PC-9 (cell line): ENCODE data around the gene TMEM163. TPM values are rescaled to one million over a fixed set of nuclear protein-coding genes. Genes with fewer than 3 reads are reported as not detected.

Experiments used
- BruUV-seq: library from RNA; stranded (reverse); fragments of 400-500 nt; replicated peaks from 2 replicates; lab custom pipeline; 2021; lab: Mats Ljungman, UMichigan
- CTCF ChIA-PET: fragments of 300-600 bp; sonication (Branson Sonifier 250); formaldehyde crosslinking; loops from one replicate; lab custom pipeline; 2022; ENCODE audit warnings: antibody characterized with exemption; lab: Charles Lee
- POLR2A ChIA-PET: fragments of 300-600 bp; sonication (Branson Sonifier 250); formaldehyde crosslinking; loops from one replicate; lab custom pipeline; 2022; ENCODE audit warnings: antibody characterized with exemption; ENCODE audit not compliant: unreplicated experiment; lab: Charles Lee
- DNase-seq, 2 experiments: peaks; one replicate each; pipeline versions ENCODE4 v3.0.0 to v3.0.0-alpha.2; 2015 to 2022; ENCODE audit warnings: mixed read lengths in 1 of 2
- H2AFZ ChIP-seq: fragments of 200-600 bp; sonication (generic); 2 replicates; pipeline ENCODE4 v1.8.1; 2017; ENCODE audit warnings: antibody characterized with exemption
- H3F3A ChIP-seq: fragments of 200-600 bp; sonication (generic); 2 replicates; pipeline ENCODE4 v1.8.1; 2017; ENCODE audit warnings: antibody characterized with exemption, mild to moderate bottlenecking, low read depth; ENCODE audit not compliant: insufficient read depth
- H3K27ac ChIP-seq: fragments of 200-600 bp; sonication (generic); 2 replicates; pipeline ENCODE4 v1.6.1; 2016; ENCODE audit warnings: mixed run types
- H3K27me3 ChIP-seq: fragments of 200-600 bp; sonication (generic); 2 replicates; pipeline ENCODE4 v1.6.1; 2016; ENCODE audit warnings: low read depth, mixed run types; ENCODE audit not compliant: insufficient read depth
- H3K36me3 ChIP-seq: fragments of 200-600 bp; sonication (generic); 2 replicates; pipeline ENCODE4 v1.6.1; 2016; ENCODE audit warnings: low read depth, mixed run types
- H3K4me1 ChIP-seq: fragments of 200-600 bp; sonication (generic); replicated peaks from 2 replicates; pipeline ENCODE4 v1.6.1; 2016; ENCODE audit warnings: mixed run types; ENCODE audit not compliant: insufficient read depth
- H3K4me2 ChIP-seq: fragments of 200-600 bp; sonication (generic); 2 replicates; pipeline ENCODE4 v1.6.1; 2017; ENCODE audit warnings: mixed run types
- H3K4me3 ChIP-seq: fragments of 200-600 bp; sonication (generic); 2 replicates; pipeline ENCODE4 v1.6.1; 2016; ENCODE audit warnings: mixed run types
- H3K79me2 ChIP-seq: fragments of 200-600 bp; sonication (generic); 2 replicates; pipeline ENCODE4 v1.6.1; 2017; ENCODE audit warnings: low read depth, mixed run types
- H3K9me2 ChIP-seq: fragments of 200-600 bp; sonication (generic); 2 replicates; pipeline ENCODE4 v1.8.1; 2017; ENCODE audit warnings: mild to moderate bottlenecking; ENCODE audit not compliant: insufficient read depth
- H3K9me3 ChIP-seq: fragments of 200-600 bp; sonication (generic); 2 replicates; pipeline ENCODE4 v1.8.1; 2016; ENCODE audit warnings: low read depth; ENCODE audit not compliant: insufficient read depth
- H4K20me1 ChIP-seq: fragments of 200-600 bp; sonication (generic); 2 replicates; pipeline ENCODE4 v1.8.1; 2017; ENCODE audit not compliant: insufficient read depth
- EZH2 ChIP-seq: fragments of 200-600 bp; sonication (generic); IDR thresholded peaks from 2 replicates; pipeline ENCODE4 v1.8.0; 2017; ENCODE audit warnings: antibody characterized with exemption, low read depth
- intact Hi-C: fragments of 100-400 bp; cut with micrococcal nuclease; formaldehyde crosslinking; loops from one replicate; pipeline ENCODE4 v1.10.0; 2022; ENCODE audit not compliant: unreplicated experiment
- total RNA-seq: library from RNA; stranded (reverse); gene quantifications from 2 replicates; pipeline ENCODE4 v1.2.3, GENCODE V29; 2021
- TF ChIP-seq, protein P1 (sequence below): fragments of 200-600 bp; sonication (generic); conservative IDR thresholded peaks from 2 replicates; pipeline ENCODE4 v1.6.1; 2017; ENCODE audit warnings: mixed run types, antibody characterized with exemption, mild to moderate bottlenecking, moderate library complexity

The TMEM163 gene
- total RNA-seq, 1 experiment from 2014 or later, result 1.4 TPM

DNA sequence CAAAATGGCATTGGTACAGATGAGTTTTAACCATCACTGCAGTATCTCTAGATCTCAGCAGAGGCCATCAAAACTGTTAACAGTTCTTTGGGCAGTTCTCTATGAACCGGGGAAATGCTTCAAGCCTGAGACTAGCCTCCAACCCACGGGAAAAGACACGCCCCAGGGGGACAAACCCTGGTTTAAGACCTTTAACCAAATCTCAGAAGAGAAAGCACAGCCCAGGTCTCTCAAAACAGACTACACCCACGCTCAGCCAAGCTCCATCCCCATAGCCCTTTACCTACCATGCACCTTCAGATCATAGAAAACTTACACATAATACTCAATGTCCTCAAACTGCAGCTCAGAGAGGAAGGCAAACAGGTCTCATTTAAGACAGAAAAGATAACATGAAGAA is 78.3 kb downstream of the TMEM163 start:
- BruUV-seq, result no TSS peak
- Histone ChIP-seq H3K4me1 (no peaks in the 10 kb centered on the region), H3K9me2 (no peaks in the 10 kb centered on the region), H3K27me3 (no peaks in the 10 kb centered on the region), H3K27ac (no peak overlapping the region), H3K79me2 (no peaks in the 10 kb centered on the region), H3K9me3 (no peaks in the 10 kb centered on the region), H3F3A (no peaks in the 10 kb centered on the region), H2AFZ (no peak overlapping the region), H3K4me2 (no peak overlapping the region), H4K20me1 (no peaks in the 10 kb centered on the region), H3K36me3 (no peaks in the 10 kb centered on the region), H3K4me3 (no peak overlapping the region)
- ChIA-PET CTCF (no interaction called here), POLR2A (no interaction called here)
- no peak for DNase-seq
- no peak for TF ChIP-seq EZH2
- TF ChIP-seq, protein P1, sequence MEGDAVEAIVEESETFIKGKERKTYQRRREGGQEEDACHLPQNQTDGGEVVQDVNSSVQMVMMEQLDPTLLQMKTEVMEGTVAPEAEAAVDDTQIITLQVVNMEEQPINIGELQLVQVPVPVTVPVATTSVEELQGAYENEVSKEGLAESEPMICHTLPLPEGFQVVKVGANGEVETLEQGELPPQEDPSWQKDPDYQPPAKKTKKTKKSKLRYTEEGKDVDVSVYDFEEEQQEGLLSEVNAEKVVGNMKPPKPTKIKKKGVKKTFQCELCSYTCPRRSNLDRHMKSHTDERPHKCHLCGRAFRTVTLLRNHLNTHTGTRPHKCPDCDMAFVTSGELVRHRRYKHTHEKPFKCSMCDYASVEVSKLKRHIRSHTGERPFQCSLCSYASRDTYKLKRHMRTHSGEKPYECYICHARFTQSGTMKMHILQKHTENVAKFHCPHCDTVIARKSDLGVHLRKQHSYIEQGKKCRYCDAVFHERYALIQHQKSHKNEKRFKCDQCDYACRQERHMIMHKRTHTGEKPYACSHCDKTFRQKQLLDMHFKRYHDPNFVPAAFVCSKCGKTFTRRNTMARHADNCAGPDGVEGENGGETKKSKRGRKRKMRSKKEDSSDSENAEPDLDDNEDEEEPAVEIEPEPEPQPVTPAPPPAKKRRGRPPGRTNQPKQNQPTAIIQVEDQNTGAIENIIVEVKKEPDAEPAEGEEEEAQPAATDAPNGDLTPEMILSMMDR, result no peak
- intact Hi-C loops, result no loop called here

DNA sequence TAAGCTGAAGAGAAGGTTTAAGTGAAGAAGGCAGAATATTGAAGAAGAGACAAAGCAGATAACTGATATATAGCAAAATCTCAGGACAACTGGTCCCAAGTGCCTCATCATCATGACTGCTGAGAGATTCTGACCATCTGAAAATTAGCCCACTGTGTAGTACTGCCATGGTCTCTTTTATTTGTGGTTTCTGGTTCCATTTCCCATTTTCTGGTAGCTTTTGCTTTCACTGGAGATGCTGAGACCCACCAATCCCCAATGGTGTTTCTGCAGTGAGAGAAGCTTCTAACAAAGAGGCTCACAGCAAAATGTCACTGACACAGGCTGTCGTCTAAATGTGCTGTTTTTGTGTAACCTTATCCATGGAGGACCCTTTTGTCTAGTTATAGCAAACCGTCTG is 79.5 kb downstream of the TMEM163 start:
- H3K4me2 ChIP-seq, result no peak overlapping the region
- no peak for DNase-seq
- no peaks in the 10 kb centered on the region for H4K20me1 ChIP-seq
- CTCF ChIA-PET, result no interaction called here
- intact Hi-C loops, result no loop called here
- BruUV-seq, result no TSS peak
- H3K27ac ChIP-seq, result no peak overlapping the region
- H3K9me3 ChIP-seq, result no peaks in the 10 kb centered on the region
- no peaks in the 10 kb centered on the region for H3K36me3 ChIP-seq
- H3K4me1 ChIP-seq, result no peaks in the 10 kb centered on the region
- H3K4me3 ChIP-seq, result no peak overlapping the region
- TF ChIP-seq, protein P1, result no peak
- no peak for TF ChIP-seq EZH2
- POLR2A ChIA-PET, result no interaction called here
- no peaks in the 10 kb centered on the region for H3K79me2 ChIP-seq
- H3F3A ChIP-seq, result no peaks in the 10 kb centered on the region
- H3K27me3 ChIP-seq, result no peaks in the 10 kb centered on the region
- H3K9me2 ChIP-seq, result no peaks in the 10 kb centered on the region
- H2AFZ ChIP-seq, result no peak overlapping the region

DNA sequence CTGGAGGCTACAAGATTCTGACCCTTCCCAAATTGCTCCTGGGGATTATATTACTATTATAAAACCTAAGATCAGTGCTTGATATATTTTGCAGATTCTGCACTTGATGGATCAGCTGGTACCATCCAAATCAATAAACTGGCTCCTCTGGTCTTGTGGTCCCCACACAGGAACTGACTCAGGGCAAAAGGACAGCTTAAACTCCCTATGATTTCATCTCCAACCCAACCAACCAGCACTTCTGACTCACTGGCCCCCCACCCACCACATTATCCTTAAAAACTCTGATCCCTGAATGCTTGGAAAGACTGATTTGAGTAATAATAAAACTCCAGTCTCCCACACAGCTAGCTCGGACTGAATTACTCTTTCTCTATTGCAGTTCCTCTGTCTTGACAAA is 82.1 kb downstream of the TMEM163 start:
- BruUV-seq, result no TSS peak
- no peak for DNase-seq
- Histone ChIP-seq H3K9me2 (no peaks in the 10 kb centered on the region), H3K27me3 (no peaks in the 10 kb centered on the region), H3K4me2 (no peak overlapping the region), H3K79me2 (no peaks in the 10 kb centered on the region), H3F3A (no peaks in the 10 kb centered on the region), H3K36me3 (no peaks in the 10 kb centered on the region), H3K9me3 (no peaks in the 10 kb centered on the region), H4K20me1 (no peaks in the 10 kb centered on the region), H2AFZ (no peak overlapping the region), H3K4me1 (no peaks in the 10 kb centered on the region), H3K27ac (no peak overlapping the region), H3K4me3 (no peak overlapping the region)
- intact Hi-C loops, result no loop called here
- POLR2A ChIA-PET, result no interaction called here
- CTCF ChIA-PET, result no interaction called here
- TF ChIP-seq, protein P1, result no peak
- TF ChIP-seq EZH2, result no peak
